Activated CD4-positive, alpha-beta T cell treated with anti-CD3 and anti-CD28 coated beads, Interleukin-2, amount 50 U/mL, for 16 hours (primary cell): ENCODE results near the gene S100A4.
A peak's percentile ranks its signal among the peaks of the same experiment; 100 is the strongest.

Experiments used
- DNase-seq: peaks from one replicate; pipeline ENCODE4 v3.0.0-alpha.2; 2020

The S100A4 gene

GRCh38 chr1:153503766-153504165 is 41.8 kb downstream of the S100A4 start:
- DNase-seq, result no peak

GRCh38 chr1:153498746-153499145 is 46.9 kb downstream of the S100A4 start:
- no peak for DNase-seq

- DNase-seq, result no peak
These were observed 50.1 kb downstream of the S100A4 start for GRCh38 chr1:153495536-153495935.

GRCh38 chr1:153494976-153495535 is 50.5 kb downstream of the S100A4 start:
- DNase-seq, result peak; percentile 76
